GM10266 (cell line): ENCODE data around the gene PTDSS2.
A peak's percentile ranks its signal among the peaks of the same experiment; 100 is the strongest.

Source experiments
- DNase-seq: peaks from one replicate; pipeline ENCODE4 v3.0.0; 2012; ENCODE audit errors: extremely low spot score
- TF ChIP-seq, protein P1 (sequence below): IDR thresholded peaks from 2 replicates; pipeline ENCODE4 v1.5.1; 2012; ENCODE audit warnings: mild to moderate bottlenecking, low read depth; ENCODE audit not compliant: control insufficient read depth, insufficient read depth; ENCODE audit errors: missing control alignments

Gene PTDSS2

DNA sequence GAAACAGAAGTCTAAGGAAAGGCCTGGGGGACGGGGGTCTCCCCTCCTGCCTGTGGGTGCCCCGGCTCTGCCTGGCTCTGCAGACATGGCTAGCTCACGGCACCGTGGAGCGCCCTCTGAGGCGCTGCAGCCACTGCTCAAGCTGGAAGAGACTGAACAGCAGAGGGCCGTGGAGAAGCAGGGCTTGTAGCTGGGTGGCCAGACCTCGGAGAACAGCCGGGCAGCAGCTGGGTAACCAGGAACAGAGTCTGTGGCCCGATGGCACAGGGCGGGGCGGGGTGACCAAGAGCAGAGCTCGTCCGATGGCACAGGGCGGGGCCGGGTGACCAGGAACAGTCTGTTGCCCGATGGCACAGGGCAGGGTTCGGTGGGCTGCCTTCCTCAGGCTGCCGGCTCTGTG lies 38.9 kb downstream of the PTDSS2 start:
- DNase-seq, result no peak
- TF ChIP-seq, protein P1, sequence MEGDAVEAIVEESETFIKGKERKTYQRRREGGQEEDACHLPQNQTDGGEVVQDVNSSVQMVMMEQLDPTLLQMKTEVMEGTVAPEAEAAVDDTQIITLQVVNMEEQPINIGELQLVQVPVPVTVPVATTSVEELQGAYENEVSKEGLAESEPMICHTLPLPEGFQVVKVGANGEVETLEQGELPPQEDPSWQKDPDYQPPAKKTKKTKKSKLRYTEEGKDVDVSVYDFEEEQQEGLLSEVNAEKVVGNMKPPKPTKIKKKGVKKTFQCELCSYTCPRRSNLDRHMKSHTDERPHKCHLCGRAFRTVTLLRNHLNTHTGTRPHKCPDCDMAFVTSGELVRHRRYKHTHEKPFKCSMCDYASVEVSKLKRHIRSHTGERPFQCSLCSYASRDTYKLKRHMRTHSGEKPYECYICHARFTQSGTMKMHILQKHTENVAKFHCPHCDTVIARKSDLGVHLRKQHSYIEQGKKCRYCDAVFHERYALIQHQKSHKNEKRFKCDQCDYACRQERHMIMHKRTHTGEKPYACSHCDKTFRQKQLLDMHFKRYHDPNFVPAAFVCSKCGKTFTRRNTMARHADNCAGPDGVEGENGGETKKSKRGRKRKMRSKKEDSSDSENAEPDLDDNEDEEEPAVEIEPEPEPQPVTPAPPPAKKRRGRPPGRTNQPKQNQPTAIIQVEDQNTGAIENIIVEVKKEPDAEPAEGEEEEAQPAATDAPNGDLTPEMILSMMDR, result no peak

GRCh38 chr11:489610-490185 lies 39.6 kb downstream of the PTDSS2 start:
- TF ChIP-seq, protein P1, result no peak
- DNase-seq, result no peak

GRCh38 chr11:490186-490929 lies 40.3 kb downstream of the PTDSS2 start:
- DNase-seq, result peak; percentile 28
- TF ChIP-seq, protein P1, result no peak

- TF ChIP-seq, protein P1, result no peak
- no peak for DNase-seq
Observed at GRCh38 chr11:490930-491260, 40.8 kb downstream of the PTDSS2 start.

GRCh38 chr11:491358-491757 lies 41.3 kb downstream of the PTDSS2 start:
- TF ChIP-seq, protein P1, result no peak
- DNase-seq, result no peak

- TF ChIP-seq, protein P1, result no peak
- peak; percentile 32 for DNase-seq
Observed at GRCh38 chr11:492427-493226, 42.5 kb downstream of the PTDSS2 start.
